Activated T-cell treated with anti-CD3 and anti-CD28 coated beads for 24 hours (primary cell): ENCODE measurements around the gene MACROH2A1.

ENCODE experiments used
- DNase-seq: peaks from one replicate; pipeline ENCODE4 v3.0.0-alpha.2; 2020; ENCODE audit warnings: low read depth

MACROH2A1 gene

GRCh38 chr5:135330798-135331096 is 68.3 kb downstream of the MACROH2A1 start:
- DNase-seq, result no peak

- no peak for DNase-seq
Measured at GRCh38 chr5:135329913-135330797, 68.9 kb downstream of the MACROH2A1 start.

- DNase-seq, result no peak
Measured at GRCh38 chr5:135329066-135329912, 69.7 kb downstream of the MACROH2A1 start.

- DNase-seq, result no peak
Measured at GRCh38 chr5:135328128-135328687, 70.8 kb downstream of the MACROH2A1 start.

- no peak for DNase-seq
Measured at GRCh38 chr5:135327429-135328127, 71.5 kb downstream of the MACROH2A1 start.

GRCh38 chr5:135326296-135327254 is 72.5 kb downstream of the MACROH2A1 start:
- no peak for DNase-seq

GRCh38 chr5:135324897-135325650 is 74.0 kb downstream of the MACROH2A1 start:
- DNase-seq, result no peak

- DNase-seq, result no peak
Measured at GRCh38 chr5:135324160-135324559, 74.9 kb downstream of the MACROH2A1 start.

GRCh38 chr5:135323701-135324132 is 75.3 kb downstream of the MACROH2A1 start:
- DNase-seq, result no peak

- DNase-seq, result no peak
Measured at GRCh38 chr5:135323227-135323626, 75.8 kb downstream of the MACROH2A1 start.

GRCh38 chr5:135322744-135323143 is 76.3 kb downstream of the MACROH2A1 start:
- DNase-seq, result no peak

- DNase-seq, result no peak
Measured at GRCh38 chr5:135322271-135322670, 76.8 kb downstream of the MACROH2A1 start.

- DNase-seq, result no peak
Measured at GRCh38 chr5:135320718-135321484, 78.1 kb downstream of the MACROH2A1 start.

GRCh38 chr5:135319928-135320606 is 79.0 kb downstream of the MACROH2A1 start:
- DNase-seq, result no peak

GRCh38 chr5:135319458-135319857 is 79.6 kb downstream of the MACROH2A1 start:
- no peak for DNase-seq

- DNase-seq, result no peak
Measured at GRCh38 chr5:135318924-135319323, 80.1 kb downstream of the MACROH2A1 start.

GRCh38 chr5:135318037-135318436 is 81.0 kb downstream of the MACROH2A1 start:
- DNase-seq, result no peak

GRCh38 chr5:135317286-135317685 is 81.7 kb downstream of the MACROH2A1 start:
- DNase-seq, result no peak

- DNase-seq, result no peak
Measured at GRCh38 chr5:135315386-135315785, 83.6 kb downstream of the MACROH2A1 start.
